Nephron (organoid): ENCODE data around the gene SBK3.

Experiments used
- H3K27ac Mint-ChIP-seq, 3 experiments: 2 replicates each; pipeline ENCODE4 v1.8.0; 2020; ENCODE audit warnings: mixed read lengths in 3 of 3, mild to moderate bottlenecking in 2 of 3, moderate library complexity in 1 of 3
- H3K27me3 Mint-ChIP-seq: 2 replicates; pipeline ENCODE4 v1.8.0; 2021; ENCODE audit warnings: low read depth, mild to moderate bottlenecking, moderate library complexity, mixed read lengths
- H3K36me3 Mint-ChIP-seq: 2 replicates; pipeline ENCODE4 v1.8.0; 2020; ENCODE audit warnings: low read depth, mixed read lengths
- H3K4me1 Mint-ChIP-seq: 2 replicates; pipeline ENCODE4 v1.8.0; 2020; ENCODE audit warnings: mixed read lengths
- H3K4me3 Mint-ChIP-seq, 3 experiments: 2 replicates each; pipeline ENCODE4 v1.8.0; 2020; ENCODE audit warnings: mild to moderate bottlenecking in 3 of 3, mixed read lengths in 3 of 3, moderate library complexity in 2 of 3
- H3K9me3 Mint-ChIP-seq: 2 replicates; pipeline ENCODE4 v1.8.0; 2020; ENCODE audit warnings: mixed read lengths
- CTCF ChIP-seq, 3 experiments: fragments of 200-600 bp; sonication (generic); IDR thresholded peaks; one replicate each; pipeline ENCODE4 v1.5.0; 2021; ENCODE audit warnings: antibody characterized with exemption in 3 of 3; ENCODE audit not compliant: unreplicated experiment in 3 of 3

Gene SBK3

GRCh38 chr19:55492362-55492944 lies 52.9 kb downstream of the SBK3 start:
- Mint-ChIP-seq H3K4me1 (peaks cover 36% of the 10 kb centered on the region), H3K27ac (peak overlapping the region; percentile 46 to 82 (median 79)), H3K4me3 (peak overlapping the region in 1 of 3 experiments; percentile 11), H3K9me3 (no peaks in the 10 kb centered on the region), H3K36me3 (no peaks in the 10 kb centered on the region), H3K27me3 (no peaks in the 10 kb centered on the region)
- TF ChIP-seq CTCF (IDR thresholded peaks at IDR 0.05; ENCODE audit: unreplicated experiment in 3 of 3): no peak

GRCh38 chr19:55491546-55492360 lies 53.6 kb downstream of the SBK3 start:
- no peak for TF ChIP-seq CTCF (IDR thresholded peaks at IDR 0.05; ENCODE audit: unreplicated experiment in 3 of 3)
- H3K27ac Mint-ChIP-seq: peak overlapping the region; percentile 46 to 82 (median 79)
- no peaks in the 10 kb centered on the region for H3K9me3 Mint-ChIP-seq
- no peaks in the 10 kb centered on the region for H3K36me3 Mint-ChIP-seq
- H3K27me3 Mint-ChIP-seq: no peaks in the 10 kb centered on the region
- H3K4me3 Mint-ChIP-seq: peak overlapping the region in 1 of 3 experiments; percentile 11
- peaks cover 37% of the 10 kb centered on the region for H3K4me1 Mint-ChIP-seq
